ENCODE measurements around the gene MTMR11. TPM values are rescaled to one million over a fixed set of nuclear protein-coding genes. Genes with fewer than 3 reads are reported as not detected.
A peak's percentile ranks its signal among the peaks of the same experiment; 100 is the strongest.

Gene MTMR11
- total and polyA plus RNA-seq, 2 of the 13 experiments (the other 11 are each of a cell fraction or from before 2014, with no cell fraction given) = 0.49 to 2.8 TPM

DNA sequence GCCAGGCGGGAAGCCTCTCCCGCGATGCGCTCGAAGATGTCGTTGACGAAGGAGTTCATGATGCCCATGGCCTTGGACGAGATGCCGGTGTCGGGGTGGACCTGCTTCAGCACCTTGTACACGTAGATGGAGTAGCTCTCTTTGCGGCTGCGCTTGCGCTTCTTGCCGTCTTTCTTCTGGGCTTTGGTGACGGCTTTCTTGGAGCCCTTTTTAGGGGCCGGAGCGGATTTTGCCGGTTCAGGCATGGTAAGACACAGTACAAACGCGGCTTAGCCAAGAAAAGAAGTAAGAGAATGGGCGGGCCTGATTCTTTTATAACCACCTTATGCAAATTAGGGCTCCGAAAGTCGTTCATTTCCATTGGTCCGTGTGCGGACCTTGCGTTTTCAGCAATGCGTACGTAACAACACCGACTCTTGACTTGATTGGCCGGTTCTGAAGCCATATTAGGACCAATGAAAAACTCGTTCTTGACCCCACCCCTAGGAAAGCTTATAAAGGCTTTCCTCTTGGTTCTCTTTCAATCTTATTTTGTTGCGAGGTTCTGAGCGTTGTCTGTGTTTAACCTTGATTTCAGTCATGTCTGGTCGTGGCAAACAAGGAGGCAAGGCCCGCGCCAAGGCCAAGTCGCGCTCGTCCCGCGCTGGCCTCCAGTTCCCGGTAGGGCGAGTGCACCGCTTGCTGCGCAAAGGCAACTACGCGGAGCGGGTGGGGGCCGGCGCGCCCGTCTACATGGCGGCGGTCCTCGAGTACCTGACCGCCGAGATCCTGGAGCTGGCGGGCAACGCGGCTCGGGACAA lies 50.1 kb downstream of the MTMR11 start (continued):
- TF ChIP-seq NFE2 (CRISPR knock-in tag; IDR thresholded peaks at IDR 0.05) (no peak), XRCC5 (optimal IDR thresholded peaks at IDR 0.05; ENCODE audit: low read length) (no peak), MLLT10 (CRISPR knock-in tag; IDR thresholded peaks at IDR 0.05) (no peak), CEBPG (CRISPR knock-in tag; IDR thresholded peaks at IDR 0.05) (peak; percentile 41), ZNF574 (CRISPR knock-in tag; IDR thresholded peaks at IDR 0.05) (no peak; the same call in none of the 2 replicates), RXRA (CRISPR knock-in tag; IDR thresholded peaks at IDR 0.05) (peak; percentile 33; the same call in 1 of the 2 replicates), ZNF703 (CRISPR knock-in tag; IDR thresholded peaks at IDR 0.05; ENCODE audit: borderline replicate concordance) (no peak), ZNF558 (CRISPR knock-in tag; IDR thresholded peaks at IDR 0.05; ENCODE audit: borderline replicate concordance) (peak; percentile 65), THAP11 (CRISPR knock-in tag; IDR thresholded peaks at IDR 0.05) (no peak; the same call in 1 of the 2 replicates), HNRNPH1 (optimal IDR thresholded peaks at IDR 0.05; ENCODE audit: low read depth, low read length) (no peak), ZFAT (CRISPR knock-in tag; conservative IDR thresholded peaks at IDR 0.05) (no peak), ZNF276 (CRISPR knock-in tag; IDR thresholded peaks at IDR 0.05; ENCODE audit: low read depth) (no peak), ZNF260 (CRISPR knock-in tag; IDR thresholded peaks at IDR 0.05; ENCODE audit: borderline replicate concordance, low read depth) (no peak), IRF1 (CRISPR knock-in tag; IDR thresholded peaks at IDR 0.05; ENCODE audit: low read depth) (no peak), MBNL3 (CRISPR knock-in tag; conservative IDR thresholded peaks at IDR 0.05) (no peak), ZNF3 (CRISPR knock-in tag; IDR thresholded peaks at IDR 0.05) (no peak), ZNF251 (CRISPR knock-in tag; IDR thresholded peaks at IDR 0.05) (no peak), FOSL2 (CRISPR knock-in tag; IDR thresholded peaks at IDR 0.05) (no peak; the same call in 1 of the 2 replicates), SMARCE1 (IDR thresholded peaks at IDR 0.05; ENCODE audit: borderline replicate concordance) (no peak), REL (CRISPR knock-in tag; conservative IDR thresholded peaks at IDR 0.05) (no peak), RARG (CRISPR knock-in tag; IDR thresholded peaks at IDR 0.05; ENCODE audit: low read depth) (no peak), ZNF816 (CRISPR knock-in tag; IDR thresholded peaks at IDR 0.05; ENCODE audit: borderline replicate concordance) (no peak), ADNP (CRISPR knock-in tag; IDR thresholded peaks at IDR 0.05) (no peak), NFIC (IDR thresholded peaks at IDR 0.05; ENCODE audit: low read length) (peak; percentile 19; the same call in 1 of the 2 replicates), FIP1L1 (IDR thresholded peaks at IDR 0.05; ENCODE audit: borderline replicate concordance, insufficient read depth, low read depth, low read length) (peak; percentile 99), KMT2B (CRISPR knock-in tag; IDR thresholded peaks at IDR 0.05) (no peak), DNMT1 (CRISPR knock-in tag; IDR thresholded peaks at IDR 0.05) (0 out of 2 replicates have a peak, but pooled peaks have one; percentile 39)
